ENCODE measurements around the gene MLXIPL. TPM values are rescaled to one million over a fixed set of nuclear protein-coding genes. Genes with fewer than 3 reads are reported as not detected.
A peak's percentile ranks its signal among the peaks of the same experiment; 100 is the strongest.
"Not testable (repeated sequence)": the region's sequence is repeated elsewhere in the genome, so short reads cannot be mapped to it uniquely, and the experiment has no call there.

The MLXIPL gene
- total RNA-seq, 1 donor from 2014 or later: 0.41 TPM

DNA sequence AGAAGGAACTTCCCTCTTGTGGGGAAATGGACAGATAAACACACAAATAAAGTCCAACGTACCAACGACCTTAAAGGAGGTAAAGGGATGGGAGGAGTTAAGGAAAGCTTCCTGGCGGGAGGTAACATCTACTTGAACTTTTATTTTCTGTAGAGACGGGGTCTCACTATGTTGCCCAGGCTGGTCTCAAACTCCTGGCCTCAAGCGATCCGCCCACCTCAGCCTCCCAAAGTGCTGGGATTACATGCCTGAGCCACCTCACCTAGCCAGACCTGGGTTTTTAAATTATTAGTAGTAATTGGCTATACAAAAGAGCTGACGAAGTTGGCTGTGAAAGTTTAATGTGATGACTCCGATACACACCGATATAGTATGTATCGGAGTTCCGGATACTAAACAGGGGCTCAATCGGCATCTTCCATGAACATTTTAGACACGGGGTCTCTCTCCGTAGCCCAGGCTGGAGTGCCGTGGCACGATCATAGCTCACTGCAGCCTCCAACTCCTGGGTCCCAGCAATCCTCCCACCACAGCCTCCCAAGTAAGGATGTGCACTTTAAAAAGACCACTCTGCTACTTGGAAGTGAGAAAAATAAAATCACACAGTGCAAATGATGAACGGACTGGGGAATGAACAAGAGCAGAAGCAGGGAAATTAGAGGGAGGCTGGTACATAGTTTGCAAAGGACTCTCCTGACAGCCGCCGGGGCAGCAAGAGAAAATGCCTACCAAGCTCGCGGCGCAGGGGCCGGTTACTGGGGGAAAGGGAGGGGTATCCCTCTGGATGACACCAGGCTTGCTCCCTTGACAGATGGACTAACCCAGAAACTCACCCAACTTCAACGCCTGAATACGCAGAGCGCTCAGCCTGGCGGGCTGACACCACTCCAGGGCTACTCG, 67.9 kb downstream of the MLXIPL start:
- H3K27me3 ChIP-seq (ENCODE audit: low read depth): no peaks in the 10 kb centered on the region
- H3K9me3 ChIP-seq (replicated peaks): no peaks in the 10 kb centered on the region
- peak overlapping the region; percentile 100 for H3K27ac ChIP-seq (replicated peaks)
- TF ChIP-seq, protein P1, sequence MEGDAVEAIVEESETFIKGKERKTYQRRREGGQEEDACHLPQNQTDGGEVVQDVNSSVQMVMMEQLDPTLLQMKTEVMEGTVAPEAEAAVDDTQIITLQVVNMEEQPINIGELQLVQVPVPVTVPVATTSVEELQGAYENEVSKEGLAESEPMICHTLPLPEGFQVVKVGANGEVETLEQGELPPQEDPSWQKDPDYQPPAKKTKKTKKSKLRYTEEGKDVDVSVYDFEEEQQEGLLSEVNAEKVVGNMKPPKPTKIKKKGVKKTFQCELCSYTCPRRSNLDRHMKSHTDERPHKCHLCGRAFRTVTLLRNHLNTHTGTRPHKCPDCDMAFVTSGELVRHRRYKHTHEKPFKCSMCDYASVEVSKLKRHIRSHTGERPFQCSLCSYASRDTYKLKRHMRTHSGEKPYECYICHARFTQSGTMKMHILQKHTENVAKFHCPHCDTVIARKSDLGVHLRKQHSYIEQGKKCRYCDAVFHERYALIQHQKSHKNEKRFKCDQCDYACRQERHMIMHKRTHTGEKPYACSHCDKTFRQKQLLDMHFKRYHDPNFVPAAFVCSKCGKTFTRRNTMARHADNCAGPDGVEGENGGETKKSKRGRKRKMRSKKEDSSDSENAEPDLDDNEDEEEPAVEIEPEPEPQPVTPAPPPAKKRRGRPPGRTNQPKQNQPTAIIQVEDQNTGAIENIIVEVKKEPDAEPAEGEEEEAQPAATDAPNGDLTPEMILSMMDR (IDR thresholded peaks at IDR 0.05; ENCODE audit: borderline replicate concordance): no peak
- no peak for DNase-seq
- H3K36me3 ChIP-seq: peaks cover 33% of the 10 kb centered on the region
- H3K4me1 ChIP-seq: peaks cover 50% of the 10 kb centered on the region
- H3K4me3 ChIP-seq: peak overlapping the region; percentile 77
- intact Hi-C loops (cut with micrococcal nuclease): no loop called here

DNA sequence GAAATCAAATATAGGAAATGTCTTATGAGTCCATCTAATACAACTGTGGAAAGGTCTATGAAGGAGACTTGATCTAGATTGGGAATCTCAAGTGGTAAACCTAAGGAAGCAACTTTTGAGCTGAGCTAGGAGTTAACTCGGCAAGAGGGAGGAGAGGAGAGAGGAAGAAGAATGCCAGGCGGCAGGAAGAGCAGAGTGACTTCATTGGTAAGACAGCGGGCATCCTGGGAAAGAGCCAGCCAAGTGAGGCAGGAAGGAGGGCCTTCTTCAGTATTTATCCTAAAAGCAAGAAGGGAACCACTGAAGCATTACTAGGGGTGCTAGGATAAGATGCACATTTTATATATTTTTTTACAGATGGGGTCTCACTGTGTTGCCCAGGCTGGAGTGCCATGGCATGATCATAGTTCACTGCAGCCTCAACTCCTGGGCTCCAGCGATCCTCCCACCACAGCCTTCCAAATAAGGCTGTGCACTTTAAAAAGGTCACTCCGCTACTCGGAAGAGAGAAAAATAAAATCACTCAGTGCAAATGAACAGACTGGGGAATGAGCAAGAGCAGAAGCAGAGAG, 68.8 kb downstream of the MLXIPL start:
- intact Hi-C loops (cut with micrococcal nuclease): no loop called here
- peak overlapping the region; percentile 77 for H3K4me3 ChIP-seq
- no peaks in the 10 kb centered on the region for H3K27me3 ChIP-seq (ENCODE audit: low read depth)
- TF ChIP-seq, protein P1 (IDR thresholded peaks at IDR 0.05; ENCODE audit: borderline replicate concordance): no peak
- peaks cover 50% of the 10 kb centered on the region for H3K4me1 ChIP-seq
- H3K36me3 ChIP-seq: peaks cover 40% of the 10 kb centered on the region
- H3K9me3 ChIP-seq (replicated peaks): no peaks in the 10 kb centered on the region
- H3K27ac ChIP-seq (replicated peaks): peak overlapping the region; percentile 100
- DNase-seq: no peak

DNA sequence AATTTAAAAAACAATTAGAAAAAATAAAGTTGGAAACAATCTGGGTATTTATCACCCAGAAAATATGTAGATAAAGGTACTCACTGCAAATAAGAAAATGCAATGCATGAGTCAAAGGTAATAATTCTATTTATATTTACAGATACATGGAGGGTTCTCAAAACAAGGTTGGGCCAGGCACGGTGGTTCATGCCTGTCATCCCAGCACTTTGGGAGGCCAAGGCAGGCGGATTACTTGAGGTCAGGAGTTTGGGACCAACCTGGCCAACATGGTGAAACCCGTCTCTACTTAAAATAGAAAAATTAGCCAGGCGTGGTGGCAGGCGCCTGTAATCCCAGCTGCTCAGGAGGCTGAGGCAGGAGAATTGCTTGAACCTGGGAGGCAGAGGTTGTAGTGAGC, 74.2 kb downstream of the MLXIPL start:
- intact Hi-C loops (cut with micrococcal nuclease); H3K9me3 ChIP-seq (replicated peaks); H3K27me3 ChIP-seq (ENCODE audit: low read depth); H3K4me3 ChIP-seq; DNase-seq: not testable (repeated sequence)
- peaks cover 57% of the 10 kb centered on the region for H3K36me3 ChIP-seq
- peak overlapping the region; percentile 32 for H3K27ac ChIP-seq (replicated peaks)
- H3K4me1 ChIP-seq: peaks cover 59% of the 10 kb centered on the region

DNA sequence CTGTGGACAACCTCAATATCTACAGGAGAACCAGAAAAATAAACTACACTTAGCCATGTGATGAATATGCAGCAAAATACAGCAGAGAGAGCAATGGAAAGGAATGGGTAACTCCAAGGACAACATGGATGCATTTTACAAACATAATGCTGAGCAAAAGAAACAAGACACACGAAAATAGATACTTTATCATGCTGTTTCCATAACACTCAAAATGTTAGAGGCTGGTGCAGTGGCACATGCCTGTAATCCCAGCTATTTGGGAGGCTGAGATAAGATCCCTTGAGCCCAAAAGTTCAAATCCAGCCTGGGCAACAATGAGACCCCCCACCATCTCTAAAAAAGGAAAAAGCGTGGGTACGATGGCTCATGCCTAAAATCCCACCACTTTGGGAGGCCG, 75.1 kb downstream of the MLXIPL start:
- peaks cover 49% of the 10 kb centered on the region for H3K4me1 ChIP-seq
- no peaks in the 10 kb centered on the region for H3K27me3 ChIP-seq (ENCODE audit: low read depth)
- no peak for DNase-seq
- peaks cover 49% of the 10 kb centered on the region for H3K36me3 ChIP-seq
- intact Hi-C loops (cut with micrococcal nuclease): no loop called here
- H3K4me3 ChIP-seq: no peak overlapping the region
- peak overlapping the region; percentile 32 for H3K27ac ChIP-seq (replicated peaks)
- no peaks in the 10 kb centered on the region for H3K9me3 ChIP-seq (replicated peaks)
- TF ChIP-seq, protein P1 (IDR thresholded peaks at IDR 0.05; ENCODE audit: borderline replicate concordance): no peak

DNA sequence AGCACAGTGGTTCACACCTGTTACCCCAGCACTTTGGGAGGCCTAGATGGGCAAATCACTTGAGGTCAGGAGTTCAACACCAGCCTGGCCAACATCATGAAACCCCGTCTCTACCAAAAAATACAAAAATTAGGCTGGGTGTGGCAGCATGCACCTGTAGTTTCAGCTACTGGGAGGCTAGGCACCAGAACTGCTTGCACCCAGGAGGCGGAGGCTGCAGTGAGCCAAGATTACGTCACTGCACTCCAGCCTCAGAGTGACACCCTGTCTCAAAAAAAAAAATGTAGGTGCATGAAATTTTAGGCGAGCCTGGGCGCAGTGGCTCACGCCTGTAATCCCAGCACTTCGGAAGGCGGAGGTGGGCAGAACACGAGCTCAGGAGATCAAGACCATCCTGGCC, 76.5 kb downstream of the MLXIPL start:
- no peak for DNase-seq
- TF ChIP-seq, protein P1 (IDR thresholded peaks at IDR 0.05; ENCODE audit: borderline replicate concordance): no peak
- Histone ChIP-seq H3K27me3 (ENCODE audit: low read depth) (no peaks in the 10 kb centered on the region), H3K9me3 (replicated peaks) (no peaks in the 10 kb centered on the region), H3K4me1 (peaks cover 36% of the 10 kb centered on the region), H3K36me3 (peaks cover 44% of the 10 kb centered on the region), H3K4me3 (no peak overlapping the region), H3K27ac (replicated peaks) (no peak overlapping the region)
- intact Hi-C loops (cut with micrococcal nuclease): no loop called here

DNA sequence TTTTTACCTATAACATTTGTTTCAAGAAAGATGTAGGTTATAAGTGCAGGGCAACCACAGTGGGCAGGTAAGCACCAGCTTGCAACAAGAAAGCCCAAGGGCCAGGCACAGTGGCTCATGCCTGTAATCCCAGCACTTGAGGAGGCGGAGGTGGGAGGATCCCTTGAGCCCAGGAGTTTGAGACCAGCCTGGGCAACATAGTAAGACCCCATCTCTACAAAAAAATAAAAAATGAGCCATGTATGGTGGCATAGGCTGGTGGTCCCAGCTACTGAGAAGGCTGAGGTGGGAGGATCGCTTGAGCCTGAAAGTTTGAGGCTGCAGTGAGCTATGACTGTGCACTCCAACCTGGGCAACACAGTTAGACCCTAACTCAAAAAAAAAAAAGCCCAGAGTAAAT, 79.6 kb downstream of the MLXIPL start:
- H3K36me3 ChIP-seq: peaks cover 56% of the 10 kb centered on the region
- TF ChIP-seq, protein P1 (IDR thresholded peaks at IDR 0.05; ENCODE audit: borderline replicate concordance): no peak
- intact Hi-C loops (cut with micrococcal nuclease): no loop called here

More for the DNA sequence above, 79.6 kb downstream of the MLXIPL start:
- Histone ChIP-seq H3K27me3 (ENCODE audit: low read depth) (no peaks in the 10 kb centered on the region), H3K4me1 (peaks cover 28% of the 10 kb centered on the region), H3K4me3 (no peak overlapping the region), H3K9me3 (replicated peaks) (no peaks in the 10 kb centered on the region), H3K27ac (replicated peaks) (no peak overlapping the region)
- DNase-seq: no peak
